AG04449 (cell line): Measurements from ENCODE around the gene ZNF346.

Source experiments
- CTCF ChIA-PET: fragments of 350-600 bp; formaldehyde crosslinking; extraction: SDS; loops from one replicate; lab custom pipeline; 2021; ENCODE audit warnings: antibody characterized with exemption; lab: Yijun Ruan, JAX
- POLR2A ChIA-PET: fragments of 400-600, 350-600 bp; formaldehyde crosslinking; extraction: SDS; loops from one replicate; lab custom pipeline; 2020; ENCODE audit warnings: antibody characterized with exemption, inconsistent platforms; lab: Yijun Ruan, JAX
- DNase-seq: peaks from one replicate; pipeline ENCODE4 v3.0.0-alpha.2; 2010; ENCODE audit warnings: low read depth, low spot score
- H3K4me3 ChIP-seq: 2 replicates; pipeline ENCODE4 v1.5.1; 2011; ENCODE audit warnings: low read depth, mild to moderate bottlenecking, control low read depth, low read length
- TF ChIP-seq, protein P1 (sequence below): IDR thresholded peaks from one replicate; pipeline ENCODE4 v1.5.1; 2011; ENCODE audit warnings: mild to moderate bottlenecking, moderate library complexity, low read length, control low read depth, inconsistent platforms; ENCODE audit not compliant: insufficient read depth; ENCODE audit errors: missing control alignments

The ZNF346 gene

DNA sequence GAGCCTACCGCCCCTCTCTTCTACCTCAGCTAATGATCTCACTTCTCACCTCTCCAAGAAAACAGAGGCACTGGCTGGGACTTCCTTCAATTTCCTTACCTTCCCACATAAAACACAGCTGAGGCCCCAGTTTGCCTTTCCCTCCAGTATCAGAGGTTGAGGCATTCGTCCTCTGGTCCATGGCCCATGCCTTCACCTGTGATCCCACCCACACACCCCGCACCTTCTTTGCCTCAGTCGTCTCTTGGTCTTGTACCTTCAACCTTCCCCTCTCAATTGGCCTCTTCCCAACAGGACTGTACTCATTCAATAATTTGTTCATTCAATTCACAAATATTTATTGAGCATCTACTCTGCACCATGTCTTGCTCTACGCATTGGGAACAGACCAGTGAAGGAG, 100.1 kb downstream of the ZNF346 start:
- TF ChIP-seq, protein P1, sequence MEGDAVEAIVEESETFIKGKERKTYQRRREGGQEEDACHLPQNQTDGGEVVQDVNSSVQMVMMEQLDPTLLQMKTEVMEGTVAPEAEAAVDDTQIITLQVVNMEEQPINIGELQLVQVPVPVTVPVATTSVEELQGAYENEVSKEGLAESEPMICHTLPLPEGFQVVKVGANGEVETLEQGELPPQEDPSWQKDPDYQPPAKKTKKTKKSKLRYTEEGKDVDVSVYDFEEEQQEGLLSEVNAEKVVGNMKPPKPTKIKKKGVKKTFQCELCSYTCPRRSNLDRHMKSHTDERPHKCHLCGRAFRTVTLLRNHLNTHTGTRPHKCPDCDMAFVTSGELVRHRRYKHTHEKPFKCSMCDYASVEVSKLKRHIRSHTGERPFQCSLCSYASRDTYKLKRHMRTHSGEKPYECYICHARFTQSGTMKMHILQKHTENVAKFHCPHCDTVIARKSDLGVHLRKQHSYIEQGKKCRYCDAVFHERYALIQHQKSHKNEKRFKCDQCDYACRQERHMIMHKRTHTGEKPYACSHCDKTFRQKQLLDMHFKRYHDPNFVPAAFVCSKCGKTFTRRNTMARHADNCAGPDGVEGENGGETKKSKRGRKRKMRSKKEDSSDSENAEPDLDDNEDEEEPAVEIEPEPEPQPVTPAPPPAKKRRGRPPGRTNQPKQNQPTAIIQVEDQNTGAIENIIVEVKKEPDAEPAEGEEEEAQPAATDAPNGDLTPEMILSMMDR, result no peak
- POLR2A ChIA-PET, result no interaction called here
- no peak for DNase-seq
- H3K4me3 ChIP-seq, result no peak overlapping the region
- CTCF ChIA-PET, result interaction anchor here (1.1 to 1.4 kb wide), 3 partner anchors 9 to 12 kb away, joined by 6 to 9 read pairs (median 6); no protein-coding TSS in a partner anchor

DNA sequence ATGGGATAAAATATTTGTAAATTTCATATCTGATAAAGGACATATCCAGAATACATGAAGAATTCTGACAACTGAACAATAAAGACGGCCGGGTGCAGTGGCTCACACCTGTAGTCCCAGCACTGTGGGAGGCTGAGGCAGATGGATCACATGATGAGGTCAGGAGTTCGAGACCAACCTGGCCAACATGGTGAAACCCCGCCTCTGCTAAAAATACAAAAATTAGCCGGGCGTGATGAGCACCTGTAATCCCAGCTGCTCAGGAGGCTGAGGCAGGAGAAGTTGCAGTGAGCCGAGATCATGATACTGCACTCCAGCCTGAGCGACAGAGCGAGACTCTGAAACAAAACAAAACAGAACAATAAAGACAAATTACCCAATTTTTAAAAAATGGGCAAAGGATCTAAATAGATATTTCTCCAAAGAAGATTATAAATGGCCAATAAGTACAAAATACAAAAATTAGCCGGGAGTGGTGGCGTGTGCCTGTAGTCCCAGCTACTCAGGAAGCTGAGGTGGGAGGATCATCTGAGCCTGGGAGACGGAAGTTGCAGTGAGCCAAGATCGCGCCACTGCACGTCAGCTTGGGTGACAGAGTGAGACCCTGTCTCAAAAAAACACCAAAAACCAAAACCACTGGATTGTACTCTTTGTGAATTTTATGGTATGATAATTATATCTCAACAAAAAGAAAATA, 101.4 kb downstream of the ZNF346 start:
- POLR2A ChIA-PET, result no interaction called here

DNA sequence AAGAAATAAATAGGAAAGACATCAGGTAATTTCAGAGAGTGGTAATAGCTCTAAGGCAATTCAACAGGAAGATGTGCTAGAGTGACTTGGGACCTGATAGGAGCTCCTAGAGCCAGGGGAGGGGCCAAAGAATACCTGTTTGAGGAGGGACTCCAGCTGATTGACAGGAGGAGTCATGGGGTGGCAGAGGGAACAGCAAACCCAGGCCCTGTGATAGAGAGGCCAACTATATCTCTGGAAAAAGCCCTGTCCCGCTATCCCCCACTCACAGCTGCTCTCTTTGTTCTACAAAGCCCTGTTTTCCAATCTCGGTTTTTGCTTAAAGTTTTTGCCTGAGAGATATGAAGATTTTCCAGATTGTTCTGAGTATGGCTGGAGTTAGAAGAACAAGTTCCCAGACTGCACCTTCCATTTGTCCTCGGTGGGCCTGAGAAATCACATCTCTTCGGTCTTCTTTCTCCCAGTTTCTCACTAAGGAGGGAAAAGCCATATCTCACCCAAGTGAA, 102.0 kb downstream of the ZNF346 start:
- TF ChIP-seq, protein P1, result no peak
- CTCF ChIA-PET, result interaction anchor here (1.2 to 4.3 kb wide), 2 partner anchors 11 to 53 kb away, joined by 3 to 48 read pairs; no protein-coding TSS in a partner anchor
- POLR2A ChIA-PET, result interaction anchor here (0.7 kb wide), 1 partner anchor 184 kb away, joined by 3 read pairs; no protein-coding TSS in a partner anchor
- DNase-seq, result no peak
- H3K4me3 ChIP-seq, result no peak overlapping the region

More for the DNA sequence above, 101.4 kb downstream of the ZNF346 start:
- H3K4me3 ChIP-seq, result no peak overlapping the region
- TF ChIP-seq, protein P1, result no peak
- CTCF ChIA-PET, result interaction anchor here (1.2 to 4.3 kb wide), 2 partner anchors 11 to 53 kb away, joined by 3 to 48 read pairs; no protein-coding TSS in a partner anchor
- DNase-seq, result no peak

DNA sequence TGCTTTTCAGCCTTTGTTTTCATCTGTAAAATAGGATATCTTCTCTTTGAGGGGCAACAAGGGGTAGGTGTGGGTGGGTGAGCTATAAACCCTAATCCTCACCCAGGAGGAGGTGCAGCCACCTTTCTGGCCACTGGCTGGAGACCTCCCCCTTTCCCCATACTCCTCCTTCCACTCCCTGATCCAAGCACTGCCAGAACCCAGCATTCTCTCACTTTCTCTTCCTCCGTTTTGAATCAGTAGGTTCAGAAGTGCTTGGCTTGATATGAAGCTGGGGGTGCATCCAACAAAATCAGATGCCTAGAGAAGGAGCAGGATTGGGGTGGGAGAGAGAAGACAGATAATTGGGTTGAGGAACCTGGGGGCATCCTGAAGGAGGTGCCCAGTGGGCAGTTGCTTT, 104.3 kb downstream of the ZNF346 start:
- H3K4me3 ChIP-seq, result no peak overlapping the region
- TF ChIP-seq, protein P1, result no peak
- ChIA-PET CTCF (interaction anchor here (0.6 to 4.3 kb wide), 5 partner anchors 8 to 184 kb away, joined by 3 to 48 read pairs (median 4); no protein-coding TSS in a partner anchor), POLR2A (no interaction called here)
- DNase-seq, result no peak

DNA sequence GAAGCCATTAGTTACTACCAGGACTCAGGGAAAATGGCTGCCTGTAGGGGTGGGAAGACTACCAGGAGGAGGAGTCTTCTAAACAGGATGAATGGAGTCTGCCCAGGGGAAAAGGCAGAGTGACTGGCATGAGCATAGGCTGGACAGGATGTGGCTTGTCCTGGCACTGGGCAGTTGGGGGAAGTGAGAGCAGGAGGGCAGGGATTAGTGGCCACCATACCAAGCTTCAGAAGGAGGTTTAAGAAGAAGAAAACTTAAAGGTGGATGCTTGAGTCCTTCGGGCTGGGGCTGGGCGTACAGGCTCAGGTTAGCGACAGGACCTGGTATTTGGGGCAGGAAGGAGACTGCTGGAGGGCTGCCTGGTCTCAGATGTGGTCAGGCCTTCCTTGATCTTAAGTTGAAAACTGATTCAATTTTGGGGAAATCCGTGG, 106.1 kb downstream of the ZNF346 start:
- TF ChIP-seq, protein P1, result no peak
- no peak overlapping the region for H3K4me3 ChIP-seq
- DNase-seq, result no peak
- CTCF ChIA-PET, result interaction anchor here (0.9 to 5.1 kb wide), 4 partner anchors 16 to 468 kb away, joined by 3 to 55 read pairs (median 6); no protein-coding TSS in a partner anchor
- POLR2A ChIA-PET, result no interaction called here
